ENCODE results near the gene DCN.

GRCh38 chr12:91176915-91177314, 5.7 kb downstream of the DCN start:
- no peak for TF ChIP-seq CTCF (IDR thresholded peaks at IDR 0.05; ENCODE audit: low read length)
- TF ChIP-seq EZH2 (IDR thresholded peaks at IDR 0.05; ENCODE audit: borderline replicate concordance, low read length): no peak
